ENCODE results near the gene ADAMTS19.

DNA sequence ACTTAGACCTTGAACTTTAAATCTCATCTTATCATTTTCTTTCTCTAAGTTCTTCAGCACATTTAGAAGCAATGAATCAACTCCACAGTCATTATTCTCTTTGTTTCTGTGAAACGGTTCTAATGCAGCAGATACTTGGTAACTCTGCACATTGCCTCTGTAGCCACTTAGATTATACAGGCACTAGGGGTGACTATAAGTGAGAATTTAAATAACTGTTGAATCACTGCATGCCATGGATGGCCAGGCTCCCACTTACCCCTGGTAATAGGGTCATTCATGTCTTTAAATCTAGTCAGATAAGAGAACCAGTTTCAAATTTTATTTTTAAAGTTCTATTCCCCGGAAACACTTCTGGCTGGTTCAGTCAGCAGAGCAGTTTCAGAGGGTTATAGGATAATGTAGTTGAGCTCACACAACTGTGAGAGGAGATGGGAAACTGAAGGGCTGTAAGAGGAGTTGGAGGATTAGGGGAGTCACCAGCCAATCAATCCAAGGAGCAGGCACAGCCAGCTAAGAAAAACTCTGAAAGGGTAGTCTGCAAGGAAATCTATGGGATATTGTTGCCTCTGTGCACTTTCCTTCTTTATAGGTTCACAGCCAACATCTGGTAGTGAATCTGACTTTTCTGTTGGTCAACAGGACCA, 283.6 kb downstream of the ADAMTS19 start:
- no peak for TF ChIP-seq CTCF (IDR thresholded peaks at IDR 0.05; ENCODE audit: control extremely low read depth in 1 of 3, insufficient read depth in 1 of 3, low read depth in 1 of 3, low read length in 3 of 3)
- no peak for TF ChIP-seq TCF12 (IDR thresholded peaks at IDR 0.05; ENCODE audit: low read depth, low read length)
- TF ChIP-seq JUN (IDR thresholded peaks at IDR 0.05; ENCODE audit: low read depth, low read length): no peak
- no peak for TF ChIP-seq SP2 (IDR thresholded peaks at IDR 0.05; ENCODE audit: low read length)
- TF ChIP-seq, protein P1, sequence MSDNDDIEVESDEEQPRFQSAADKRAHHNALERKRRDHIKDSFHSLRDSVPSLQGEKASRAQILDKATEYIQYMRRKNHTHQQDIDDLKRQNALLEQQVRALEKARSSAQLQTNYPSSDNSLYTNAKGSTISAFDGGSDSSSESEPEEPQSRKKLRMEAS (IDR thresholded peaks at IDR 0.05): no peak
- TF ChIP-seq NRF1 (IDR thresholded peaks at IDR 0.05; ENCODE audit: low read depth, low read length): no peak
- TF ChIP-seq BRCA1 (IDR thresholded peaks at IDR 0.05; ENCODE audit: low read depth, low read length): no peak
- no peak for TF ChIP-seq POLR2A (IDR thresholded peaks at IDR 0.05; ENCODE audit: control extremely low read depth in 1 of 2, low read depth in 2 of 2, low read length in 2 of 2)
- no peak for TF ChIP-seq POU5F1 (IDR thresholded peaks at IDR 0.05; ENCODE audit: low read depth, low read length)
